HepG2 (cell line): ENCODE results near the gene S100A13. TPM values are rescaled to one million over a fixed set of nuclear protein-coding genes. Genes with fewer than 3 reads are reported as not detected.

Experiments used
- AKAP8 ChIP-seq: sonication (generic); formaldehyde crosslinking; IDR thresholded peaks from 2 replicates; pipeline ENCODE4 v1.5.1; 2020; ENCODE audit warnings: mild to moderate bottlenecking, missing genetic modification reagents
- EHMT2 ChIP-seq: fragments of 200-600 bp; sonication (generic); IDR thresholded peaks from 2 replicates; pipeline ENCODE4 v1.7.0; 2017; ENCODE audit warnings: antibody characterized with exemption, low read depth, low read length, borderline replicate concordance
- HOXA5 ChIP-seq: sonication (generic); formaldehyde crosslinking; IDR thresholded peaks from 2 replicates; pipeline ENCODE4 v1.4.0; 2020; ENCODE audit warnings: missing genetic modification reagents
- KDM3A ChIP-seq: IDR thresholded peaks from 2 replicates; pipeline ENCODE4 v1.6.1; 2018; ENCODE audit warnings: low read depth, missing compliant biosample characterization
- MAFK ChIP-seq, 2 experiments: IDR thresholded peaks in 1 of 2; conservative IDR thresholded peaks in 1 of 2; 2 replicates each; pipeline ENCODE4 v1.6.1; 2011; ENCODE audit warnings: improper control_type of control experiment in 2 of 2, low read length in 2 of 2
- MXI1 ChIP-seq: IDR thresholded peaks from 3 replicates; pipeline ENCODE4 v1.6.1; 2012; ENCODE audit warnings: low read depth, low read length, inconsistent platforms, borderline replicate concordance
- NRL ChIP-seq: sonication (generic); formaldehyde crosslinking; IDR thresholded peaks from 2 replicates; pipeline ENCODE4 v1.5.0; 2020; ENCODE audit warnings: missing genetic modification reagents, mild to moderate bottlenecking, moderate library complexity, borderline replicate concordance
- PCBP1 ChIP-seq: fragments of 200-400 bp; formaldehyde crosslinking; IDR thresholded peaks from 2 replicates; pipeline ENCODE4 v1.6.1; 2017; ENCODE audit warnings: mild to moderate bottlenecking, low read depth, low read length, borderline replicate concordance
- POLR2A ChIP-seq, 2 experiments: IDR thresholded peaks; 2 replicates each; pipeline ENCODE4 v1.6.1; 2011; ENCODE audit warnings: low read depth in 2 of 2, low read length in 2 of 2, mild to moderate bottlenecking in 1 of 2, moderate library complexity in 1 of 2; ENCODE audit not compliant: insufficient read depth in 1 of 2
- POLR2G ChIP-seq: fragments of 200-400 bp; formaldehyde crosslinking; IDR thresholded peaks from 2 replicates; pipeline ENCODE4 v1.6.1; 2018; ENCODE audit warnings: mild to moderate bottlenecking, low read depth, low read length, moderate library complexity
- RFX5 ChIP-seq: IDR thresholded peaks from 2 replicates; pipeline ENCODE4 v1.6.1; 2011; ENCODE audit warnings: low read depth, low read length, improper control_type of control experiment
- TARDBP ChIP-seq: sonication (generic); formaldehyde crosslinking; IDR thresholded peaks from 2 replicates; pipeline ENCODE4 v1.8.0; 2022; ENCODE audit warnings: mild to moderate bottlenecking, missing genetic modification reagents
- TP53 ChIP-seq: sonication (generic); formaldehyde crosslinking; conservative IDR thresholded peaks from 2 replicates; pipeline ENCODE4 v1.4.0; 2020; ENCODE audit warnings: missing genetic modification reagents
- ZBTB21 ChIP-seq: sonication (generic); formaldehyde crosslinking; IDR thresholded peaks from 2 replicates; pipeline ENCODE4 v1.4.0; 2020; ENCODE audit warnings: missing genetic modification reagents
- ZNF17 ChIP-seq: sonication (generic); formaldehyde crosslinking; IDR thresholded peaks from 2 replicates; pipeline ENCODE4 v1.5.0; 2020; ENCODE audit warnings: mild to moderate bottlenecking, missing genetic modification reagents
- ZNF280D ChIP-seq: sonication (generic); formaldehyde crosslinking; IDR thresholded peaks from 2 replicates; pipeline ENCODE4 v1.5.1; 2020; ENCODE audit warnings: mild to moderate bottlenecking, missing genetic modification reagents
- ZNF326 ChIP-seq: sonication (generic); formaldehyde crosslinking; IDR thresholded peaks from 2 replicates; pipeline ENCODE4 v1.4.0; 2020; ENCODE audit warnings: missing genetic modification reagents, borderline replicate concordance
- ZNF33A ChIP-seq: sonication (generic); formaldehyde crosslinking; IDR thresholded peaks from 2 replicates; pipeline ENCODE4 v1.5.1; 2020; ENCODE audit warnings: missing genetic modification reagents, mild to moderate bottlenecking, moderate library complexity, borderline replicate concordance
- ZNF431 ChIP-seq: sonication (generic); formaldehyde crosslinking; IDR thresholded peaks from 2 replicates; pipeline ENCODE4 v1.9.0; 2022; ENCODE audit warnings: missing genetic modification reagents, low read depth, mild to moderate bottlenecking, borderline replicate concordance
- ZNF615 ChIP-seq: sonication (generic); formaldehyde crosslinking; IDR thresholded peaks from 2 replicates; pipeline ENCODE4 v1.5.0; 2020; ENCODE audit warnings: mild to moderate bottlenecking, missing genetic modification reagents, borderline replicate concordance
- polyA plus RNA-seq, 8 experiments: library from polyadenylated mRNA; depleted of rRNA in 3 of 8; stranded (reverse) in 7 of 8; unstranded in 1 of 8; fragments of >200 nt; fragmentation: Illumina TruSeq in 4 of 8; extraction: Trizol in 4 of 8; gene quantifications; 2 replicates each; pipeline versions ENCODE4 v1.2.1 to v1.2.3, GENCODE V29; 2011 to 2016; ENCODE audit warnings: low read depth in 4 of 8, missing spikeins in 1 of 8, mixed read lengths in 1 of 8; ENCODE audit not compliant: insufficient read depth in 1 of 8
- total RNA-seq, 5 experiments: library from RNA; depleted of rRNA; stranded (reverse); fragments of >200 nt; fragmentation: Illumina TruSeq; extraction: Trizol; gene quantifications; 2 replicates each; pipeline ENCODE4 v1.2.3, GENCODE V29; 2016; ENCODE audit warnings: low read depth in 1 of 5

The S100A13 gene
- total and polyA plus RNA-seq, 2 of the 13 experiments (the other 11 are each of a cell fraction or from before 2014, with no cell fraction given) = 89.5 to 172 TPM

GRCh38 chr1:153647346-153647714 is 20.0 kb upstream of the S100A13 start (continued):
- no peak for TF ChIP-seq ZNF280D
- TF ChIP-seq PCBP1 = no peak
- TF ChIP-seq RFX5 = no peak
- no peak for TF ChIP-seq MAFK (conservative IDR thresholded peaks at IDR 0.05 in 1 of 2, IDR thresholded peaks at IDR 0.05 in 1 of 2; ENCODE audit: low read length in 2 of 2)
- TF ChIP-seq MXI1 = 0 out of 3 replicates have a peak, but pooled peaks have one; percentile 23
- TF ChIP-seq ZNF33A = no peak
- TF ChIP-seq ZNF326 (CRISPR knock-in tag) = 0 out of 2 replicates have a peak, but pooled peaks have one; percentile 43
- TF ChIP-seq KDM3A (CRISPR knock-in tag) = no peak
- peak in 1 of 2 experiments; percentile 48; a peak in 2 of 4 replicates for TF ChIP-seq POLR2A (IDR thresholded peaks at IDR 0.05; ENCODE audit: insufficient read depth in 1 of 2, low read depth in 2 of 2, low read length in 2 of 2)
- no peak for TF ChIP-seq ZNF17 (CRISPR knock-in tag)
- TF ChIP-seq NRL = no peak
- TF ChIP-seq TP53 = no peak
- peak; percentile 40; the same call in 1 of the 2 replicates for TF ChIP-seq ZNF431 (CRISPR knock-in tag)
- 0 out of 2 replicates have a peak, but pooled peaks have one; percentile 37 for TF ChIP-seq AKAP8 (CRISPR knock-in tag)
- no peak for TF ChIP-seq HOXA5 (CRISPR knock-in tag)
- no peak for TF ChIP-seq ZNF615 (CRISPR knock-in tag)
- TF ChIP-seq EHMT2 = no peak
- TF ChIP-seq TARDBP (CRISPR knock-in tag) = 0 out of 2 replicates have a peak, but pooled peaks have one; percentile 22
- peak; percentile 78 for TF ChIP-seq POLR2G
- TF ChIP-seq ZBTB21 = no peak
